Mammary epithelial cell (primary cell): ENCODE data around the gene MN1.

Experiments
- EZH2 ChIP-seq: IDR thresholded peaks from 2 replicates; pipeline ENCODE4 v1.6.1; 2012; ENCODE audit warnings: low read length, inconsistent platforms, borderline replicate concordance
- TF ChIP-seq, protein P1 (sequence below), 2 donors: IDR thresholded peaks in 1 of 2; conservative IDR thresholded peaks in 1 of 2; 2 replicates each; pipeline ENCODE4 v1.5.1; 2011 to 2012; ENCODE audit warnings: inconsistent platforms in 2 of 2, low read length in 2 of 2, mild to moderate bottlenecking in 2 of 2, control low read depth in 1 of 2, low read depth in 1 of 2; ENCODE audit not compliant: insufficient read depth in 1 of 2; ENCODE audit errors: extremely low read depth in 1 of 2

DNA sequence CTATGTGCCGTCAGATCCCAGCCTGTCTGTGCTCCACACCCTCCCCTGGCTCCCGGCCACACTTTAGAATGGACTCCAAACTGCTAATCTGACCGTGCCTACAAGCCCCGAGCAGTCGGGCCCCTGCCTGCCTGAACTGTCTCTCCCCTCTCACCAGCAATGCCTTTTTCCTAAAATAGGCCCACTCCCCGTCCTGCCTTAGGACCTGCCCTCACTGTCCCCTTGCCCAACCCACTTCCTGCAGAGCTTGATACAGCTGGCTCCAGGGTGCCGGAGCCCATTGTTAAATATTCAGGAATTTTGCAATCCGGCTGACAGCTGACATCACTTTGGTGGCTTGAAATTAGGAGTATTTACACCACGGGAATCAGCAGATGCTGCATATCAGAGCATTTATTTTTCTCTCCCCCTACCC lies 21.4 kb downstream of the MN1 start:
- TF ChIP-seq, protein P1, sequence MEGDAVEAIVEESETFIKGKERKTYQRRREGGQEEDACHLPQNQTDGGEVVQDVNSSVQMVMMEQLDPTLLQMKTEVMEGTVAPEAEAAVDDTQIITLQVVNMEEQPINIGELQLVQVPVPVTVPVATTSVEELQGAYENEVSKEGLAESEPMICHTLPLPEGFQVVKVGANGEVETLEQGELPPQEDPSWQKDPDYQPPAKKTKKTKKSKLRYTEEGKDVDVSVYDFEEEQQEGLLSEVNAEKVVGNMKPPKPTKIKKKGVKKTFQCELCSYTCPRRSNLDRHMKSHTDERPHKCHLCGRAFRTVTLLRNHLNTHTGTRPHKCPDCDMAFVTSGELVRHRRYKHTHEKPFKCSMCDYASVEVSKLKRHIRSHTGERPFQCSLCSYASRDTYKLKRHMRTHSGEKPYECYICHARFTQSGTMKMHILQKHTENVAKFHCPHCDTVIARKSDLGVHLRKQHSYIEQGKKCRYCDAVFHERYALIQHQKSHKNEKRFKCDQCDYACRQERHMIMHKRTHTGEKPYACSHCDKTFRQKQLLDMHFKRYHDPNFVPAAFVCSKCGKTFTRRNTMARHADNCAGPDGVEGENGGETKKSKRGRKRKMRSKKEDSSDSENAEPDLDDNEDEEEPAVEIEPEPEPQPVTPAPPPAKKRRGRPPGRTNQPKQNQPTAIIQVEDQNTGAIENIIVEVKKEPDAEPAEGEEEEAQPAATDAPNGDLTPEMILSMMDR (conservative IDR thresholded peaks at IDR 0.05 in 1 of 2, IDR thresholded peaks at IDR 0.05 in 1 of 2; ENCODE audit: extremely low read depth in 1 of 2, insufficient read depth in 1 of 2, low read depth in 1 of 2, low read length in 2 of 2) = no peak
- no peak for TF ChIP-seq EZH2
